CD8-positive, alpha-beta memory T cell (primary cell): ENCODE results near the gene ELMO2. TPM values are rescaled to one million over a fixed set of nuclear protein-coding genes. Genes with fewer than 3 reads are reported as not detected.

Experiments
- CTCF ChIA-PET: fragments of 350-600 bp; sonication (Branson Sonifier 250); formaldehyde crosslinking; loops from one replicate; lab custom pipeline; 2021; ENCODE audit warnings: antibody characterized with exemption; lab: Charles Lee
- POLR2A ChIA-PET: fragments of 350-600 bp; sonication (Branson Sonifier 250); formaldehyde crosslinking; loops from one replicate; lab custom pipeline; 2021; ENCODE audit warnings: antibody characterized with exemption; lab: Charles Lee
- DNase-seq, 5 donors: peaks; one replicate each; pipeline versions ENCODE4 v3.0.0 to v3.0.0-alpha.2; 2020 to 2022; ENCODE audit warnings: mixed read lengths in 1 of 5
- H3K27ac ChIP-seq: one replicate; pipeline ENCODE4 v1.7.0; 2013; ENCODE audit warnings: low read depth, mild to moderate bottlenecking, low read length, moderate library complexity
- H3K27me3 ChIP-seq: 2 replicates; pipeline ENCODE4 v1.7.0; 2013; ENCODE audit warnings: low read length, mild to moderate bottlenecking; ENCODE audit not compliant: insufficient read depth, poor library complexity, severe bottlenecking
- H3K36me3 ChIP-seq: 2 replicates; pipeline ENCODE4 v1.7.0; 2013; ENCODE audit warnings: mild to moderate bottlenecking, low read length, moderate library complexity; ENCODE audit not compliant: insufficient read depth
- H3K4me1 ChIP-seq: 2 replicates; pipeline ENCODE4 v1.7.0; 2013; ENCODE audit warnings: mild to moderate bottlenecking, low read length, moderate library complexity; ENCODE audit not compliant: insufficient read depth
- H3K4me3 ChIP-seq: 2 replicates; pipeline ENCODE4 v1.7.0; 2013; ENCODE audit warnings: mild to moderate bottlenecking, low read length
- H3K9me3 ChIP-seq: 2 replicates; pipeline ENCODE4 v1.7.0; 2013; ENCODE audit warnings: mild to moderate bottlenecking, low read length
- H3K27ac Mint-ChIP-seq, 8 donors: one replicate each; pipeline ENCODE4 v1.8.0; 2020 to 2021; ENCODE audit warnings: mixed read lengths in 8 of 8, mild to moderate bottlenecking in 6 of 8, inconsistent platforms in 3 of 8, moderate library complexity in 3 of 8
- H3K27me3 Mint-ChIP-seq, 2 donors: one replicate each; pipeline ENCODE4 v1.8.0; 2020 to 2021; ENCODE audit warnings: mixed read lengths in 2 of 2, mild to moderate bottlenecking in 1 of 2, moderate library complexity in 1 of 2
- H3K36me3 Mint-ChIP-seq, 3 donors: one replicate each; pipeline ENCODE4 v1.8.0; 2020 to 2021; ENCODE audit warnings: mixed read lengths in 3 of 3, inconsistent platforms in 1 of 3, mild to moderate bottlenecking in 1 of 3
- H3K4me1 Mint-ChIP-seq, 3 donors: one replicate each; pipeline ENCODE4 v1.8.0; 2020 to 2021; ENCODE audit warnings: mixed read lengths in 3 of 3, inconsistent platforms in 1 of 3, mild to moderate bottlenecking in 1 of 3
- H3K4me3 Mint-ChIP-seq, 7 donors: one replicate each; pipeline ENCODE4 v1.8.0; 2020 to 2021; ENCODE audit warnings: mixed read lengths in 7 of 7, mild to moderate bottlenecking in 6 of 7, moderate library complexity in 4 of 7, inconsistent platforms in 2 of 7
- H3K9me3 Mint-ChIP-seq, 5 donors: one replicate each; pipeline ENCODE4 v1.8.0; 2020 to 2022; ENCODE audit warnings: mixed read lengths in 5 of 5, mild to moderate bottlenecking in 3 of 5, moderate library complexity in 2 of 5, inconsistent platforms in 1 of 5
- polyA plus RNA-seq: library from polyadenylated mRNA; unstranded; fragments of 300-500 nt; fragmentation: Illumina TruSeq; gene quantifications from one replicate; pipeline ENCODE4 v1.2.3, GENCODE V29; 2021
- total RNA-seq, 2 experiments: library from RNA; stranded (reverse); gene quantifications; one replicate each; pipeline ENCODE4 v1.2.3, GENCODE V29; 2021

ELMO2 gene
- total RNA-seq (10 to 100 TPM; 59.5 to 68.2 TPM), polyA plus RNA-seq (84.3 TPM)

GRCh38 chr20:46406200-46406985 lies at the start of gene ELMO2:
ELMO2 (minus strand) TSS chr20:46406615; CDS start chr20:46394482, 12,133 bp downstream.
- peak within 1 kb of the TSS; percentile 88 for H3K27ac ChIP-seq
- H3K36me3 Mint-ChIP-seq: peaks cover 0 to 19% (median 2%) of the 10 kb centered on the region in 3 donors
- peak within 1 kb of the TSS; percentile 91 to 100 (median 96) for H3K27ac Mint-ChIP-seq
- H3K4me3 ChIP-seq: peak within 1 kb of the TSS; percentile 91
- peaks cover 0 to 5% of the 10 kb centered on the region in 2 donors for H3K27me3 Mint-ChIP-seq
- no peaks in the 10 kb centered on the region for H3K9me3 Mint-ChIP-seq
- CTCF ChIA-PET: interaction anchor here (1.1 to 2.4 kb wide), 7 partner anchors 9 to 103 kb away, joined by 3 to 10 read pairs (median 4); no protein-coding TSS in a partner anchor
- peak within 1 kb of the TSS; percentile 91 to 99 (median 96) for H3K4me3 Mint-ChIP-seq
- POLR2A ChIA-PET: interaction anchor here (0.7 to 2.7 kb wide), 5 partner anchors 10 to 99 kb away, joined by 3 to 51 read pairs (median 4); no protein-coding TSS in a partner anchor
- peaks cover 55 to 72% (median 67%) of the 10 kb centered on the region in 3 donors for H3K4me1 Mint-ChIP-seq
- peaks cover 47% of the 10 kb centered on the region for H3K4me1 ChIP-seq
- DNase-seq: peak; percentile 95 to 96 (median 95)
- H3K9me3 ChIP-seq: no peaks in the 10 kb centered on the region
- no peaks in the 10 kb centered on the region for H3K36me3 ChIP-seq
- H3K27me3 ChIP-seq: no peaks in the 10 kb centered on the region

- POLR2A ChIA-PET: no interaction called here
- Mint-ChIP-seq H3K4me3 (no peak overlapping the region), H3K27me3 (peaks cover 23 to 67% of the 10 kb centered on the region in 2 donors), H3K4me1 (peaks cover 0 to 3% (median 0%) of the 10 kb centered on the region in 3 donors), H3K36me3 (peaks cover 0 to 6% (median 0%) of the 10 kb centered on the region in 3 donors), H3K27ac (no peak overlapping the region), H3K9me3 (peaks cover 9 to 23% (median 21%) of the 10 kb centered on the region in 5 donors)
- H3K36me3 ChIP-seq: no peaks in the 10 kb centered on the region
- H3K4me3 ChIP-seq: no peak overlapping the region
- CTCF ChIA-PET: no interaction called here
- no peak overlapping the region for H3K27ac ChIP-seq
- peaks cover 14% of the 10 kb centered on the region for H3K27me3 ChIP-seq
- no peaks in the 10 kb centered on the region for H3K4me1 ChIP-seq
- H3K9me3 ChIP-seq: no peaks in the 10 kb centered on the region
- no peak for DNase-seq
These were observed 49.3 kb upstream of the ELMO2 start for GRCh38 chr20:46455729-46456128.

- Histone ChIP-seq H3K9me3 (no peaks in the 10 kb centered on the region), H3K4me1 (no peaks in the 10 kb centered on the region), H3K4me3 (no peak overlapping the region), H3K27me3 (no peaks in the 10 kb centered on the region), H3K36me3 (no peaks in the 10 kb centered on the region), H3K27ac (no peak overlapping the region)
- ChIA-PET CTCF (interaction anchor here (1.4 kb wide), 1 partner anchor 8 kb away, joined by 3 read pairs; no protein-coding TSS in a partner anchor), POLR2A (no interaction called here)
- no peak for DNase-seq
- no peaks in the 10 kb centered on the region for H3K36me3 Mint-ChIP-seq
- peaks cover 17 to 56% of the 10 kb centered on the region in 2 donors for H3K27me3 Mint-ChIP-seq
- H3K4me1 Mint-ChIP-seq: no peaks in the 10 kb centered on the region
- peaks cover 0 to 6% (median 0%) of the 10 kb centered on the region in 5 donors for H3K9me3 Mint-ChIP-seq
- H3K27ac Mint-ChIP-seq: no peak overlapping the region
- H3K4me3 Mint-ChIP-seq: no peak overlapping the region
These were observed 40.4 kb upstream of the ELMO2 start for GRCh38 chr20:46446851-46447250.

GRCh38 chr20:46439837-46440236 lies 33.4 kb upstream of the ELMO2 start:
- CTCF ChIA-PET: no interaction called here
- H3K4me3 Mint-ChIP-seq: no peak overlapping the region
- no peaks in the 10 kb centered on the region for H3K27me3 ChIP-seq
- H3K36me3 Mint-ChIP-seq: no peaks in the 10 kb centered on the region
- H3K9me3 Mint-ChIP-seq: peaks cover 0 to 6% (median 0%) of the 10 kb centered on the region in 5 donors
- no peak for DNase-seq
- H3K36me3 ChIP-seq: no peaks in the 10 kb centered on the region
- no peaks in the 10 kb centered on the region for H3K4me1 Mint-ChIP-seq
- H3K4me3 ChIP-seq: no peak overlapping the region
- no peak overlapping the region for H3K27ac ChIP-seq
- H3K27me3 Mint-ChIP-seq: peaks cover 13 to 46% of the 10 kb centered on the region in 2 donors
- H3K4me1 ChIP-seq: no peaks in the 10 kb centered on the region
- POLR2A ChIA-PET: no interaction called here
- H3K27ac Mint-ChIP-seq: no peak overlapping the region
- H3K9me3 ChIP-seq: no peaks in the 10 kb centered on the region

GRCh38 chr20:46438156-46438750 lies 31.8 kb upstream of the ELMO2 start:
- H3K4me3 Mint-ChIP-seq: no peak overlapping the region
- no peaks in the 10 kb centered on the region for H3K36me3 ChIP-seq
- ChIA-PET CTCF (interaction anchor here (0.9 to 1.5 kb wide), 5 partner anchors 9 to 307 kb away, joined by 3 to 10 read pairs (median 3); no protein-coding TSS in a partner anchor), POLR2A (no interaction called here)
- no peaks in the 10 kb centered on the region for H3K9me3 Mint-ChIP-seq
- H3K4me1 Mint-ChIP-seq: no peaks in the 10 kb centered on the region
- no peaks in the 10 kb centered on the region for H3K36me3 Mint-ChIP-seq
- H3K27ac ChIP-seq: no peak overlapping the region
- no peak overlapping the region for H3K27ac Mint-ChIP-seq
- H3K27me3 Mint-ChIP-seq: peaks cover 11 to 52% of the 10 kb centered on the region in 2 donors
- H3K9me3 ChIP-seq: no peaks in the 10 kb centered on the region
- no peaks in the 10 kb centered on the region for H3K27me3 ChIP-seq
- no peaks in the 10 kb centered on the region for H3K4me1 ChIP-seq
- no peak overlapping the region for H3K4me3 ChIP-seq
- peak in 2 of 5 donors; percentile 13 to 27 for DNase-seq

- H3K36me3 Mint-ChIP-seq: no peaks in the 10 kb centered on the region
- Histone ChIP-seq H3K9me3 (no peaks in the 10 kb centered on the region), H3K36me3 (no peaks in the 10 kb centered on the region), H3K27ac (no peak overlapping the region), H3K4me1 (no peaks in the 10 kb centered on the region), H3K27me3 (no peaks in the 10 kb centered on the region), H3K4me3 (no peak overlapping the region)
- peaks cover 13 to 60% of the 10 kb centered on the region in 2 donors for H3K27me3 Mint-ChIP-seq
- POLR2A ChIA-PET: no interaction called here
- CTCF ChIA-PET: no interaction called here
- H3K9me3 Mint-ChIP-seq: no peaks in the 10 kb centered on the region
- no peak overlapping the region for H3K4me3 Mint-ChIP-seq
- DNase-seq: no peak
- no peaks in the 10 kb centered on the region for H3K4me1 Mint-ChIP-seq
- no peak overlapping the region for H3K27ac Mint-ChIP-seq
These were observed 28.7 kb upstream of the ELMO2 start for GRCh38 chr20:46435146-46435545.

- no peaks in the 10 kb centered on the region for H3K4me1 ChIP-seq
- no peaks in the 10 kb centered on the region for H3K36me3 ChIP-seq
- peaks cover 3% of the 10 kb centered on the region for H3K27me3 ChIP-seq
- no peak overlapping the region for H3K27ac ChIP-seq
- ChIA-PET CTCF (no interaction called here), POLR2A (no interaction called here)
- Mint-ChIP-seq H3K4me1 (no peaks in the 10 kb centered on the region), H3K36me3 (no peaks in the 10 kb centered on the region), H3K27me3 (peaks cover 13 to 62% of the 10 kb centered on the region in 2 donors), H3K9me3 (no peaks in the 10 kb centered on the region), H3K4me3 (no peak overlapping the region), H3K27ac (no peak overlapping the region)
- no peak for DNase-seq
- no peak overlapping the region for H3K4me3 ChIP-seq
- no peaks in the 10 kb centered on the region for H3K9me3 ChIP-seq
These were observed 28.2 kb upstream of the ELMO2 start for GRCh38 chr20:46434597-46434996.

GRCh38 chr20:46433051-46433450 lies 26.6 kb upstream of the ELMO2 start:
- ChIA-PET CTCF (interaction anchor here (1.4 kb wide), 1 partner anchor 127 kb away, joined by 3 read pairs; no protein-coding TSS in a partner anchor), POLR2A (no interaction called here)
- no peaks in the 10 kb centered on the region for H3K4me1 Mint-ChIP-seq
- DNase-seq: no peak
- peaks cover 15 to 66% of the 10 kb centered on the region in 2 donors for H3K27me3 Mint-ChIP-seq
- H3K27ac Mint-ChIP-seq: no peak overlapping the region
- Histone ChIP-seq H3K36me3 (no peaks in the 10 kb centered on the region), H3K4me1 (no peaks in the 10 kb centered on the region), H3K27ac (no peak overlapping the region), H3K9me3 (no peaks in the 10 kb centered on the region), H3K27me3 (peaks cover 3% of the 10 kb centered on the region), H3K4me3 (no peak overlapping the region)
- H3K9me3 Mint-ChIP-seq: no peaks in the 10 kb centered on the region
- H3K4me3 Mint-ChIP-seq: no peak overlapping the region
- H3K36me3 Mint-ChIP-seq: no peaks in the 10 kb centered on the region
